ENCODE results near the gene CYB5R3.
"Not testable (repeated sequence)": the region's sequence is repeated elsewhere in the genome, so short reads cannot be mapped to it uniquely, and the experiment has no call there.

The CYB5R3 gene

DNA sequence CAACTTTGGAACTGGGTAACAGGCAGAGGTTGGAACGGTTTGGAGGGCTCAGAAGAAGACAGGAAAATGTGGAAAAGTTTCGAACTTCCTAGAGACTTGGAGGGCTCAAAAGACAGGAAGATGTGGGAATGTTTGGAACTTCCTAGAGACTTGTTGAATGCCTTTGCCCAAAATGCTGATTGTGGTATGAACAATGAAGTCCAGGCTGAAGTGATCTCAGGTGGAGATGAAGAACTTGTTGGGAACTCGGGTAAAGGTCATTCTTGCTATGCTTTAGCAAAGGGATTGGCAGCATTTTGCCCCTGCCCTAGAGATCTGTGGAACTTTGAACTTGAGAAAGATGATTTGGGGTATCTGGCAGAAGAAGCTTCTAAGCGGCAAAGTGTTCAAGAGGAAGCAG is 28.7 kb upstream of the CYB5R3 start:
- not testable (repeated sequence) for DNase-seq

DNA sequence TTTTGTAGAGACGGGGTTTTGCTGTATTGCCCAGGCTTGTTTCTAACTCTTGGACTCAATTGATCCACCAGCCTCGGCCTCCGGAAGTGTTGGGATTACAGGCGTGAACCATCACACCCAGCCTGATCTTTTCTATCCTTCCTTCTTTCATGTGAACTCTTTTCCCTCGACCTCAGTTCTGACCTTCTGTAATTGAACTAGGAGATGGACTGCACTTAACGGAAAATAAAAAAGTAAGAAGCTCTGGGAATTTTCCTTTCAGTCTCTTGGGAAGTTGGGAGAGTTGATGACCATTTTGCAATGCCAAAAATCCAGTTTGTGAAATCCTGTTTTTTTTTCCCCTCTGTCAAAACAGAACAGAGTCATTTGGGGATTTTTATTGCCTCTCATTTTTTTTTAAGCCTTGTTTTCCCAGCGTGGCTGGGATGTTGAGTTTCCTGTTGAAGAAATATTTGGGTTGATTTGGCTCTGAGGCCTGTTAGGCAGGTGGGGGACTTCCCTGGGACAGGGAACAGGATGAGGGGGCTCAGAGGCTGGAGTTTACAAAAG is 26.9 kb upstream of the CYB5R3 start:
- DNase-seq = no peak

DNA sequence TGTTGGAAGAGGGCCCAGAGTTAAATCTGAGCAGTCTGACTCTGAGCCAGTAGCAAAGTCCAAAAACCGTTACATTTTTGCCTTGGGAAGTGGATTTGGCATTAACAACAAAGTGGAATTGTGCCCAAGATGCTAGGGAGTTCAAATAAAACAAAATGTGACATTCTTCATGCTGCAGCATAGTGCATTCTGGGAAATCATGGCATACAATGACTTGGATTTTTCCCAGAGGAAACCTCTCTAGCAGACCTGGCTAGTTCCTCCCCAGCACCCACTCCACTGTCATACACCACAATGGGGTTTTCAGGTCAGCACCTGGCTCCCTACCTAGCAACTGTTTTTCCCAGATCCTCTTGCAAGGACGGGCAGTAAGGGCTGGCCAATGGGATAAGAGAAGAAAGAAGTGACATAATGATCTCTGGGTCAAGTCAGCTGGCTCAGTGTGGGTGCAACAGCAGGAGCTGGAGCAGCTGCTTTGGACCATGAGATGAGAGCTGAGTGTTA is 24.8 kb upstream of the CYB5R3 start:
- no peak for DNase-seq

DNA sequence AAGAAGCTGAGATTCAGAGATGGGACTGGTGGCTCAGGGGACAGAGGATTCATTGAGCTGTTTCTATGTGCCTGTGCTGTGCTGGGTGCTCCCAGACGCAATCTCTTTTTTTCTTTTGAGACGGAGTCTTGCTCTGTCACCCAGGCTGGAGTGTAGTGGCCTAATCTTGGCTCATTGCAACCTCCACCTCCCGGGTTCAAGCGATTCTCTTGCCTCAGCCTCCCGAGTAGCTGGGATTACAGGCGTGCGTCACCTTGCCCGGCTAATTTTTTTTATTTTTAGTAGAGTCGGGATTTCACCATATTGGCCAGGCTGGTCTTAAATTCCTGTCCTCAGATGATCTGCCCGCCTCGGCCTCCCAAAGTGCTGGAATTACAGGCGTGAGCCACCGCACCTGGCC is 23.9 kb upstream of the CYB5R3 start:
- not testable (repeated sequence) for DNase-seq

DNA sequence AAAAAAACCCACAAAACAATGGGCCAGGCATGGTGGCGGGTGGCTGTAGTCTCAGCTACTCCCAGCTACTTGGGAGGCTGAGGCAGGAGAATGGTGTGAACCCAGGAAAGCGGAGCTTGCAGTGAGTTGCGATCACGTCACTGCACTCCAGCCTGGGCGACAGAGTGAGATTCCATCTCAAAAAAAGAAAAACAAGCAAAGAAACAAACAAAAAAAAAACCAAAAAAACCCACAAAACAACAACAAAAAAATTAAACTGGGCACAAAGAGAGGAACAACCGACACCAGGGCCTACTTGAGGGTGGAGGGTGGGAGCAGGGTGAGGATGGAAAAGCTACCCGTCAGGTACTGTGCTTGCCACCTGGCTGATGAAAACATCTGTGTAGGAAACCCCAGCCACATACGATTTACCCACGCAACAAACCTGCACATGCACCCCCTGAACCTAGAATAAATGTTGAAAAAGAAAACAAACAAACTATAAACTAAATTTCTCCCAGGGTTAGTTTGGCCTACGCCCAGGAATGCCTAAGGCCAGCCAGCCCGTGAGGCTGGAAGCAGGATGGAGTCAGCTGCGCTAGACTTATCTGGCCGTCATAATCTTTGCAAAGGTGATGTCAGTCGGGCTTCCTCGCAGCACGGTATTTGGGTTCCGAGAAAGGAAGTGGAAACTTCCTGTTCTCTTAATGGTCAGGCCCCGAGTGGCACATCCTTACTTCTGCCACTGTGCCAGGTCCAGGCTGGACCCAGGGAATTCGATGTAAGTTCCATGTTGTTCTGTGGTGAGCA is 21.9 kb upstream of the CYB5R3 start:
- DNase-seq = no peak

DNA sequence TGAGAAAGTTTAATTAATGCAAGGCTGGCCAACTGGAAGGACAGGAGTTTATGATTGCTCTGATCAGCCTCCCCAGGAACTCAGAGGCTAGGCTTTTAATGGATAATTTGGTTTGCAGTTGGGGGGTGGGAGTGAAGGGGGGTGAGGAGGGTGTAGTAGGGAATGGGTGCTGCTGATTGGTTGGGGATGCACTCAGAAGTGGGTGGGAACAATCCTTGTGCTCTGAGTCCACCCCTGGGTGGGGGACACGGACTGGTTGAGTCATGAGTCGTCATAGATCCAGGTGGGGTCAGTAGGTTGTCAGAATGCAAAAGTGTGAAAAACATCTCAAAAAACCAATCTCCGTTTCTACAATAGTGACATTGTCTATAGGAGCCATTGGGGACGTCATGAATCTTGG is 20.9 kb upstream of the CYB5R3 start:
- no peak for DNase-seq

DNA sequence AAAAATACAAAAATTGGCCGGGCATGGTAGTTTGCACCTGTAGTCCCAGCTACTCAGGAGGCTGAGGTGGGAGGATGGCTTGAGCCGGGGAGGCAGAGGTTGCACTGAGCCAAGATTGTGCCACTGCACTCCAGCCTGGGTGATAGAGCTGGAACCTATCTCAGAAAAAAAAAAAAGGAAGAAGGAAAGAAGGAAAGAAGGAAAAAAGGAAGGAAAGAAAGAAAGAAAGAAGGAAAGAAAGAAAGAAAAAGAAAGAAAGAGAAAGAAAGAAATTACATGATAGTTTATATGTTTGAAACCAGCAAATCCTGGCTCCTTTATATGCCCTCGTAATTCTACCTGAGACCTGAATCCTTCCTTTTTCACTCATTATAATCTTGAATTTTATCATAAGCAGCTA is 17.2 kb upstream of the CYB5R3 start:
- not testable (repeated sequence) for DNase-seq

DNA sequence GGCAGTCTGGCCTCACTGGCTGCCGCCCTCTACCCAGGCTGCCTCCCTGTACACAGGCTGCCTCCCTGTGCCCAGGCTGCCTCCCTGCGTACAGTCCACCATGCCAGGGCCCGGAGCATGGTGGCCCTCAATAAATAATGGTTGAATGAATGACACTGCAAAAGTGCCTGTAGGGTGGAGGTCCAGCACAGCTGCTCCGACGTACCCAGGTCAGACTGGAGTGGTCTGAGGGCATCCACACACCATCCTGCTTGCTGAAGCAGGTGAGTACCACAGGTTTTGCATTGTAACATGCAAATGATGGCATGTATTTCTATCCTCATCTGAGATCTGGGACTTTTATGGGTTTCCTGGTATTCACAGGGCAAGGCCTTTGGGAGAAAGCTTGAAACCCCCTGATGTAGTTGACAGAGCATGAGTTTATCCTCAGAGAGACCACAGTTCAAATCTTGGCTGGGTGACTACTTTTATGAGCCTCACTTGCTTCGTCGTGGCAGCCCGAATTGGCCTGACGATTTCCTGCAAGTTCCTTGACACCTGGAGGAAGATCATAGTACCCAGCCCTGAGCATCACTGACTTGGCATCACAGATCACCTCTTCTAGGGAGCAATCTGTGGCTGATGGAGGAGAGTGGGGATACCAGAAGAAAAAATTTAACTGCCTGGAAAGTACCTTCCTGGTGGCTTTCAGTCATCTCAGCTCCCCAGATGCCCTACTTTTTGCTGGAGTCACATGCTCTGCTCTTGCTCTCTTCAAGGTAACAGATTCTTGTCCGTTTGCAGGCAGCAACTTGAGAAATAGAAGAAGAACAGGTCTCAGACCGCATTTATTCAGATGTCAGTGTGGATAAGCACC is 16.0 kb upstream of the CYB5R3 start:
- DNase-seq = no peak

DNA sequence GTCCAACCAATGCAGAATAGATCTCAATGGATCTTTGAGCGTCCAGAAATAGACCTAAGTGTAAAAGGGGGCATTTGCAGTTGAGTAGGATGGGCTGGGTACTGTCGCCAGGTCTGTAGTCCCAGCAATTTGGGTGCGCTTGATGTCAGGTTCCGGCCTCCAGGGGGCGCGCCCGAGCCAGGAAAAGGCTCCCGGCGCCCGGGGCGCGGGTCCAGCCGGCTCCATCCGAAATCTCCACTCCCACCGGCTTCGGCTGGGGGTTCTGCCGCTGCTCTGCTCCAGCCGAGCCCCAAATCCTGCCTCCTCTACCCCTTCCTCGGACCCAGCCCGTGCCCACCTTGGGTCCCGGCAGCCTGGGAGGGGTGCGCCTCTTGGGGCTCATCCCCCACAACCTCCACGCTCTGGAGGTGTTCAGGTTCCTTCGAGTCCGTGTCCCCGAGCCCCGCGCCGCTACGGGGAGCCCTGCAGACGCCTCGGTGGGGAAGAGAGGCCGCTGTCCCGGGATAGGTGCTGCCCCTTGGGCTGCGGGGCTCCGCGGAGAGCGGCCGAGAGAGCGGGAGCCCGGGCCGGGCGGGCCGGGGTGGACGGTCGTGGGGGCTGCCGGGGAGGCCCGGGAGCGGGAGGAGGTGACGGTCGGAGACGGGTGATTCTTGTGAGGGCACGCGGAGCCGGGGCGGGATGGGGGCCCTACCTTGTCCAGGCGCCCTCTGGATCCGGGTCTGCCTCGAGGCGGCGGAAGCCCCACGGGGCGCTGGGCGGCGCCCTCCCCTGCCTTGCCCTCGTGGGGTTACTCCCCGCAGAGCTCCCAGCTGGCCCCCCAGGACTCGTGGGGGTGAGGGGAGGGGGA is 13.0 kb upstream of the CYB5R3 start:
- peak; percentile 78 for DNase-seq

DNA sequence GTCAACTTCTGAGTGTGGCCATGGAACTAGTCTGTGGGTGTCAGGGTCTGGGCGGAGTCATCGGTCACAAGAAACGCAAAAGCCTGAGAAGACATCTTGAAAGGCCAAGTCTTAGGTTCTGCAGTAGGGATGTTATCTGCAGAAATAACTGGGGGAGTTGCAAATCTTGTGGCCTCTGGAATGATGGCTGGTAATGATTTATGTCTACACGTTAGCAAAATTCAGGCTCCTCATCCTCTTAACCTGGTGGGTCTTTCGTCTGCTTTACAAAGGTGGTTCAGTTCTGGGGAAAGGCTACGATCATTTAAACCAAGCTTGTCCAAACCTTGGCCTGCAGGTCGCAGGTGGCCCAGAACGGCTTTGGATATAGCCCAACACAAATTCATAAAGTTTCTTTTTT is 7.4 kb upstream of the CYB5R3 start:
- no peak for DNase-seq

DNA sequence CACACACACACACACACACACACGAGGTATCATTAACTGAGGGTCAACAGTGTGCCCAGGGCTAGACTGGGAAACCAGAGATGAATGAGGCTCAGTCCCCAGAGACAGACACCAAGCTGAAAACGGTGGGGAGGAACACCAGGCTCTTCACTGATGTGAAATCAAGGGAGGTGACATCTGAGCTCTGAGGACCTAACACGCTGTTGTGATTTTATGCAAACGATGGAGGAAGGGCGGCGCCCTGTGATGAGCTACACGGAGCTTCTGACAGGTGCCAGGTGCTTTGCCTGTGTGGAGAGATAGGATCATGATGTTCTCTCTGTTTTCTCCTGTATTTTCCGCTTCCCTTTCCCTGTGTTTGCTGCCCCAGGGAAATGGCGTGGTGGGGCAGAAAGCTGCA is 6.5 kb upstream of the CYB5R3 start:
- no peak for DNase-seq

DNA sequence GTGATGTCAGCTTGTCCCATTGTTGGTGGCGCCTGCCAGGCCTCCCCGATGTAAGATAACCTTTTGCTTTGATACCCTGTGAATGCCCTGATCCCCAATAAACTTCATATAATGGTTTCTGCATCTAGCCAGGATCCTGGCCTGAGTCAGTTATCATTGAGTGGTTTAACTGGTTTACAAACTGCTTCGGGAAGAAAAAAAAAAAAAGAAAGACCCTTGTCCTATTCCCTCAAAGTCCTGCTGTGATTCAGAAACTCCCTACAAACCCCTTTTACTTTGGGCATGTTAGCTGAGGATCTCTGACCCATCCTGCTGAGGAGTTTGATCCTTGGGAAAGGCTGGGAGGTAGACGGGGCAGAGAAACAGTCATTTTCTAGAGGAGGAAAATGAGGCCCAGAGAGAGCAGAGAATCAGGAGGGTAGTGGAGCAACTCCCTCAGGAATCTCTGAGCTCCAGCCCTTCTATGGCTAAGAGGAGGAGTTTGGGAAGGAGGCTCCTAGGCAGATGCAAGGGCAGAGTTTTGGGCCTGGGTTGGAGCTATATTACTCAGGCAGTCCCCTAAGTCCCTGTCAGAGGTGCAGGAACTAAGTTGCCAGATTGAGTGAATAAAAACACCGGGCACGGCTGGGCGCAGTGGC is 5.4 kb upstream of the CYB5R3 start:
- no peak for DNase-seq

DNA sequence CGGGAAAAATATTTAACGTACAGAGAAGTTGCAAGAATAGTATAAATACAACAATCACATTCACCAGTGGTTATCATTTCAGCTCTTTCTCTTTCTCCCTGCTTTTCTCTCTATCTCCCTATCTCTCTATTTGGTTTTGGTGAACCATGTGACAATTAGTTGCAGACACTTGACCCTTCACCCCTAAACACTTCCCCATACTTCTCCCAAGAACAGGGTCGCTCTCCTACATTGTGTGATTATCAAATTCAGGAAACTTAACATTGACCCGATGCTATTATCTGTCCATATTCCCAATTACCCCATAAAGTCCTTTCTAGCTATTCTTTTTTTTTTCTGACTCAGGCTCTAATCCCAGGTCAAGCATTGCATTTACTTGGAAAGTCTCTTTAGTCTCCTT is 4.8 kb upstream of the CYB5R3 start:
- no peak for DNase-seq

DNA sequence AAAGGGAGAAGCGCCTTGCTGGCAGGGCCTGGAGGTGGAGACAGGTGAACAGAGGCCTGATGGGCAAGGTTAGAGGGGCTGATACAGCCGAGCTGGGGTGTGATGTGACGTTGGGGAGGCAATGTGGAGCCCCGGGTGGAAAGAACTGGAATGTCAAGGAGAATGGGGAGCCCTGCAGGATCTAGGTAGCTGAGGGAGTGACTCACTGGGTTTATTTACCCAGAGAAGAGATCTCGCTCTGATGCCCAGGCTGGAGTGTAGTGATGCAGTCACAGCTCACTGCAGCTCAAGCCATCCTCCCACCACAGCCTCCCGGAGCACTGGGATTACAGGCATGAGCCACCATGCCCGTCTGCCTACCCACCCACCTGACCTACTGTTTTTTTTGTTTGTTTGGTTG is 1.9 kb upstream of the CYB5R3 start:
- no peak for DNase-seq

DNA sequence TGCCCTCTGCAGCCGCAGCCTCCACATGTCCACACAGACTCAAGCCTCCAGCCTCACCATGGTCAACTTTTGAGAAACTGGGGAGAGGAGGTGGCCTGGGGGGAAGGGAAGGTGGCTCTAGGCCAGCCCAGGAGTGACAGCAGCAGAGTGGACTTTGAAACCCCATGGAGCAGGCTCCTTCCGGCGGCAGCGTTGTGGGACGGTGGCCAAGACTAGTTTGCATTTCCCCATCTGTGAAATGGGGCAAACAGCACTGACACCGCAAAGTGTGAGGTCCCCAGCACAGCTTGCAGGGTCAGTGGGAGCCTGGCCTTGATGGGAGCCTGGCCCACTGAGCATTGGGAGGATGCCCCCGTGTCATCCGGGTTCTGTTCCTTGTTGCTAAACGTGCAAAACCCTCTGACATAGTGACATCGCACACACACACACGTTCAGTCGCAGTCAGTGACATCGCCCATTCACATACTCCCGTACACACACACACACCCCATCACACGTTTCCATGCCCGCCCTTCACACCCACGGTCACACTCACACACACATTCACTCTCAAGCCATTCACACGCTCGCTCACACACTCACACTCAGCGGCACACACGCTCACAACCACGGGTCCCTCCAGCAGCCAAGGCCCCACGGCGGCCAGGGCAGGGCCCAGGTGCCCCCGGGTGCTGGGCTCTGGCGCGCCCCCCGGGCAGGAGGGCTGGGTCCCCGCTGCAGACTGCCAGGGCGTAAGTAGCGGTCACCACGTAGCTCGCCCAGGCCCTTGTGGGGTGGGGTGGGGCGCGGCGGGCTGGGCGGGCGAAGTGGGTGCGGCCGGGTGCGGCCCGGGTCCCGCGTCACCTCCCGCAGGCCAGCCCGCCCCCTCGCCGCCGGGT is 585 bp downstream of the CYB5R3 start:
- DNase-seq = peak; percentile 30

DNA sequence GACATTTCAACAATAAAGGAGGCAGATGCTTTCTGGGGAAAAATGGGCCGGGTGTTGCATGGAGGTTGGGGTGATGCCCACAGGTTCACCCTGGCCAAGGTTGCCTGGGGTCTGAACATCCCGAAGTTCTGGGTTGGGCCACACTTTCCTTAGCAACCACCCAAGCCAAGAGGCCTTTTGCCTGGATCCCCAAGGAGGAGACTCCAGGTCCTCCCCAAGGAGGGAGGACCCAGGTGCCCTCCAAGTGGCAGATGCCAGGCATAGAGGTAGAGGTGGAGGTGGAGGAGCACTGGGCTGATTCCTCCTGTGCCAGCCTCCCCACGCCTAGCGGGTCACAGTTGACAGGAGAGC is 1.2 kb downstream of the CYB5R3 start:
- DNase-seq = no peak

DNA sequence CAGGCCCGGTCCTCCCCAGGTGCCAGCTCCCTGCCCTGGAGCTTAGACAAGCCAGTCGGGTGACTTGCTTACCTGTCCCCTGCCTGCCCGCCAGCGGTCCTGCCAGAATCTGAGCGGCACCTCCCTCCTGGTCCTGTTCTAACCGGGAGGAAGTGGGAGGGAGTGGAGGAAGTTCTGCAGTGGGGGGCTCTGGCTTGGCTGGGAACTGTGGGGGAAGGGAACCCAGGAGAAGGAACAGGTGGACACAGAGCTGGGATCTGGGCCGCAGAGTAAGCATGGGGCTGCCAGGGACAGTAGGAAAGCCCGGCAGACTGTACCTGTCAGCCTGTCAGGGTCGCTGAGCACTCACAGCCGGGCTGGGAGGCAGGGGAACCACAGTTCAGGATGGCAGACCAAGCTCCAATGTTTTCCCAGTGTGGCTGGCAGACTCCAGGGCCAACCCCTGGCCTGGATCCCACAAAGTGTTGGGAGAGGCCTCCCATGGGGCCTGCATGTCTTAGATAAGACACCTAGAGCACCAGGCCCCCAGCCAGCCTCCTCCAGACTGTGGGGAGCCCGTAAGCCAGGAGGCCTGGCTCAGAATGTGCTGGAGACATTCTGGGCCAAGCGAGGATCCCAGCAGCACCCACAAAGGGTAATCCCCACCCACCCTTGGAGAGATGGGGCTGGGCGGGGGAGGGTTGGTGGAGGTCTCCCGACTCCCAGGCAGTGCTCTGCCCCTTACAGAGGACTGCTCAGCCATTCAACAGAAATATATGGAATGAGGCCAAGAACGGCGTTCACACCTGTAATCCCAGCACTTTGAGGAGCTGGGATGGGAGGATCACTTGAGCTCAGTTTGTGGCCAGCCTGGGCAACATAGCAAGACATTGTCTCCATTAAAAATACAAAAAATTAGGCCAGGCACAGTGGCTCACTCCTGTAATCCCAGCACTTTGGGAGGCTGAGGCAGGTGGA is 2.3 kb downstream of the CYB5R3 start:
- DNase-seq = no peak

DNA sequence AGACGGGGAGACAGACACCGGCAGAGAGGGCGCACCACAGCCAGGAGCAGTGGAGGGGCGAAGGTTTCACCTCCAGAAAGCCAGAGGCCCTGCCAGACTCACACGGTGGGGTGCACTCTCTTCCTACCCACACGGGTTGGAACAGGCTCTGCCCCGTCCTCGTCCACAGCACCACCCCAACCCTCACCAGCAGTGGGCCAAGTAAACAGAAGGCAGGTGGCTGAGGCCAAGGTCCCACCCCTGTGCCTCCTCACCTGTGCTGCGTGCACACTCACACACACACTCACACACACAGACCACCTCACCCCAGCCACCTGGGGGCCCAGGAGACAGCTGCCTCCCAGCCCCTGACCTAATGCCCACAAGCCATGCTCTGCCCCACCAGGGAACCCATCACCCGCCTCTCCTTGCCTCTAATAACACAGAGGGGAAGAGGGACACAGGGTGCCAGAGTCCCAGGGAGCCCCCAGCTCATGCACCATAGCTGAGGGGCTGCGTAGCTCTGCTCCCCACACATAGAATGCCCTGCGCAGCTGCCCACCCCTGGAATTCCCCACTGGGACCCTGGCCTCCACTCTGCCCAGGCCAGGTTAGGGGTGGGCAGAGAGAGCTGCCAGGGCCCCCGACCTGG is 3.1 kb downstream of the CYB5R3 start:
- no peak for DNase-seq

DNA sequence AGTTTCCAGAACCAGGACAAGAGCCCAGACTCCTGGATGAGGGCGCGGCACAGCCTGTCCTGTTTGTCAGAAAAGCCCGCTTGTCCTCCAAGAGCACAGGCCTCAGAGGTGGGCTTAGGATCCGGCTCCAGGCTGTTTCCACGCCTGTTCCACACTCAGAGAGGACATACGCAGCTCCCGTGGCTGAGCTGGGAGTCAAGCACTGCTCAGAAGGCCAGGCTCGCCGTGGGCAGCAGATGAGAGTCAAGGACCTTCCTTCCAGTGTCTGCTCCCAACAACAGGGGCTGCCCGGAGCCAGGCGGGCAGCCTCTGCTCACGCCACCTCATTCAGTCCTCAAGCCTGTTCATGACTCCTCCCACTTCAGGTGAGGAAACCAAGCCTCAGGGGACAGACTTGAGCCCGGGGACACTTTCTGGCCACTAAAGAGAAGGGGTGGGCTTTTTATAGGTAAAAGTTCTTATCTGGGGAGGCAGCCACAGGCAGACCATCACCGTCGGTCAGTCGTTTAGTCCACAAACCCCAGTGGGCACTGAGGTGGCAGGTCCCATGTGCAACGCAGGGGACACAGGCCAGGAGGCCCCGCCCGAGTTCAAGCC is 3.8 kb downstream of the CYB5R3 start:
- DNase-seq = no peak
